Measurements from ENCODE around the gene CRLF1.

DNA sequence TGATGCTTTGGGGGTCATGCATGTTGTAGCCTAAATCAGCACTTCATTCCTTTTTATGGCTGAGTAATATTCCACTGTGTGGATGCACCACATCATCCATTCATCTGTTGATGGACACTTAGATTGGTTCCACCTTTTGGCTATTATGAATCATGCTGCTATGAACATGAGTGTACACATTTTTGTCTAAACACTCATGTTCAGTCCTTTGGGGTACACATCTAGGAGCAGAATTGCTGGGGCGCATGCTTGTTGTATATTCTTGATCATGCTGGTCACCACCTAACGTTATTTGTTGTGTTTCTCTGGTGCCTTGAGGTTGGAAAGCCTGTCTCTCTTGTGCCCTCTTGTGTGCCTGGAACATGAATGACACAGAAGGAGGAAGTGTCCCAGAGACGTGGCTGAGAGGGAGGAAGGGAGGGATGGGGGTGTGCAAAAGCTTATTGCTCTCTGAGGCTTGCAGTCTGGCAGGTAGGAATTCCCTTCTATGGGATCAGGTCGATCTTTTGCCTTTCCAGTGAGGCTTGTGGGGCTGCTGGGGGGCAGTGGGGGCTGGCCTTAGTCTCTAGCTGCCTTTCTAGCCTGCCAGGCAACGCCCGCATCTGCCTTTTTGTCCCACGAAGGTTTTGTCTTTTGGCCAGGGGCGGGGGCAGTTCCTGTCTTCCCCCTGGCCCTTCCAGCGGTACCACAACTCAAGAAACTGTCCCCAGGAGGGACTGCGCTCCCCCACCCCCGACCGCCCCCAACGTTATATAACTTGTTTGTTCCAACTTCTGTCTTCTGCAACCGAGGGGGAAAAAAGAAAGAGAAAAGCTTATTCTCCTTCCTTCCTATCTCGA is 37.8 kb upstream of the CRLF1 start:
- TF ChIP-seq POLR2A (IDR thresholded peaks at IDR 0.05), result no peak
- TF ChIP-seq, protein P1, sequence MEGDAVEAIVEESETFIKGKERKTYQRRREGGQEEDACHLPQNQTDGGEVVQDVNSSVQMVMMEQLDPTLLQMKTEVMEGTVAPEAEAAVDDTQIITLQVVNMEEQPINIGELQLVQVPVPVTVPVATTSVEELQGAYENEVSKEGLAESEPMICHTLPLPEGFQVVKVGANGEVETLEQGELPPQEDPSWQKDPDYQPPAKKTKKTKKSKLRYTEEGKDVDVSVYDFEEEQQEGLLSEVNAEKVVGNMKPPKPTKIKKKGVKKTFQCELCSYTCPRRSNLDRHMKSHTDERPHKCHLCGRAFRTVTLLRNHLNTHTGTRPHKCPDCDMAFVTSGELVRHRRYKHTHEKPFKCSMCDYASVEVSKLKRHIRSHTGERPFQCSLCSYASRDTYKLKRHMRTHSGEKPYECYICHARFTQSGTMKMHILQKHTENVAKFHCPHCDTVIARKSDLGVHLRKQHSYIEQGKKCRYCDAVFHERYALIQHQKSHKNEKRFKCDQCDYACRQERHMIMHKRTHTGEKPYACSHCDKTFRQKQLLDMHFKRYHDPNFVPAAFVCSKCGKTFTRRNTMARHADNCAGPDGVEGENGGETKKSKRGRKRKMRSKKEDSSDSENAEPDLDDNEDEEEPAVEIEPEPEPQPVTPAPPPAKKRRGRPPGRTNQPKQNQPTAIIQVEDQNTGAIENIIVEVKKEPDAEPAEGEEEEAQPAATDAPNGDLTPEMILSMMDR (IDR thresholded peaks at IDR 0.05), result no peak
